ENCODE results near the gene TMEM151A.
"Not testable (repeated sequence)": the region's sequence is repeated elsewhere in the genome, so short reads cannot be mapped to it uniquely, and the experiment has no call there.

Gene TMEM151A

DNA sequence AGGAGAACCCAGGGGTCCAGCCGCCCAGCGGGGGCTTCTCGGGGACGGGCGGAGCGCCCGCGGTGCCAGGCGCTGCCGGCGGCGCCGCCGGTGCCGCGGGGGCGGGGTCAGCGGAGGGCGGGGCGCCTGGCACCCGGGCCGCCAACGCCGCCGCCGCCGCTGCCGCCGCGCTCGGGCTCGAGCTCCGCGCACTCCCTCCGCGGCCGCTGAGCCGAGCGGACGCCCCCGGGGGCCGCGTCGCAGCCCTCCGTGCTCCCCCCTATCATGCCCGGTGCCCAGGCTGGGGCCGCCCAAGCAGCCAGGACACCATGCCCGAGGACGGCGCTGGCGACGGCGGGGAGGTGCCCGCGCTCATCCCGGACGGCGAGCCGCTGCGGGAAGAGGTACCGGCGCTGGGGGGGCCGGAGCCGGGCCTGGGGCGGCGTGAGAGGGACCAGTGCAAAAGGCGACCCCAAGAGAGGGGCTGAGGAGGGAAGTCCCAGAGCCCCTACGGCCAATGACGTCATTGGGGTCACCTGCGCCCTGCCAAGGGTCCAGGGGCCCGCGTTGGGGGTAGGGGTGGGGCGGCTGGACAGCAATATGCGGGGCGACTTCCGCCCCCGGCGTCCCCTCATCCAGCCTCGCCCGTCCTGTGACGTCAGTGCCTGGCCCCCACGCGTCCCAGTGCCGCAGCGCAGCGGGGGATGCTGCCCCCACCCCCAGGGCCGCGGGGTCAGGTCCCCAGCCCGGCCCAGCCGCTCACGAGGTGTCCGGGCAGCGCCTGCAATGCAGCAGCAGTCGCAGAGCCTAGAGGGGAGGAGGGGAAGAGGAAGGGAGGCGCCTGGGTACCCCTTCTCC lies at the start of gene TMEM151A:
Gene TMEM151A, plus strand, starts transcription at position 189 of the 837 bp plus-strand sequence. Its CDS starts 120 bp downstream, at position 309.
- peak; percentile 88 for DNase-seq (ENCODE audit: low spot score)

DNA sequence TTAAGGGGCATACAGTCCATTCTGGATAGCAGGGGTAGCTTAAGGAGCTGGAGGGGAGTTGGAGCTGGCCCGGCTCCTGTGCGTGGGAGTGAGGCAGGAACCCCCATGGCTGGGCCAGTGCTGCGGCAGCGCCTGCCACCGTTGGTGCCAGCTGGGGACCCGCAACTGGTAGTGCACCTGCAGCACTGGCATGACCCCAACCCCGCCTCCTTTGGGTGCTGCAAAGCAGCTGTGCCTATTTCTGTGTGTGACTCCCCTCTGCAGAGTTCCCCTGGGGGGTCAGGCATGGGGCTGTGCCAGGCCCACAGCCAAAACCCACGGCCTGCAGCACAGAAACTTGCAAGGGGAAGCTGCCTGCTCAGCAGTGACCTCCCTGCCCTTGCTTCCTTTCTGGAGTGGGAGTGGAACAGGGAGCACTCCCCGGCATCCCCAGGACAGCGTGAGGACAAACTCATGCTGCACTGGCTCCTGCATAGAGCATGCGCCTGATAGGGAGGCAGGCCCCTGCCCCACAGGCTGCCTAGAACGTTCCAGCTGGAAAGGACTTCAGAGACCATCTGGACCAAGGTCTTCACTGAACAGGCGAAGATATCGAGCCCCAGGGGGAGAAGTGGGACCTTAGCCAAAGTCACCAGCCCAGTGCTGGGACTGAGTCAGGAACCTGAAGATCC lies 49.5 kb upstream of the TMEM151A start:
- DNase-seq (ENCODE audit: low spot score), result no peak

DNA sequence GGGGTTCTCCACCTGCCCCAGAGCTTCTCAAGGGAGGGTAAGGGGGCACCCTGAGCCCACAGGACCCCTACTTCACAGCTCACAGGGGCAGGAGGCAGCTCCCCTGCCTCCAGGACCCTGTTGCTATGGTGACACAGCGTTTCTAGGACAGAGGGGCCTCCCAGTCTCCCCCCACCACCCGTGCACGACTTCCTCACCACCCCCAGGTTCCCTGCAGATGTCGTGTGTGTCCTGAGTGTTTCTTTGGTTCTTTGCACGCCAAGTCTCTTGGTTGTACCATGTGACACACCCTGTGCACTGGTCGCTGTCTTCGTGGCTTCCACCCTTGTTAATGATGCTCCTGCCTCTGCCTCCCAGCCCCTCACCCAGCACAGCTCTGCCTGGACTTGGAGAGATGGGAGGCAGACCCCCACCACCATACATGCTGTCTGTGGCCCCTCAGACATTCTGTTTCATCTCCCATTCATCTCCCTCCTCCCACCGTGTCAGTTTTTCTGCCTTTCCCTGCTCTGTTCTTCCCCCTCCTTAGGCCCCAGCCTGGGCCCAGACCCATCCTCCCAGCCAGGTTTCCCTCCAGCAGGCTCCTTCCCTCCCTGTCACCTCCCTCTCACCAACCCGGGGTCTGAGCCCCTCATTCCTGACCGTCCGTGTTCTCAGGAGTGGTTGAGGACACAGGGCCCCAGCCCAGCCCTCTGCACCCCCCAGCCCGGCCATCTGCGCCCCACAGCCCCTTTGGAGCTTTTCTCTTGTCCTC lies 47.7 kb upstream of the TMEM151A start:
- no peak for DNase-seq (ENCODE audit: low spot score)

DNA sequence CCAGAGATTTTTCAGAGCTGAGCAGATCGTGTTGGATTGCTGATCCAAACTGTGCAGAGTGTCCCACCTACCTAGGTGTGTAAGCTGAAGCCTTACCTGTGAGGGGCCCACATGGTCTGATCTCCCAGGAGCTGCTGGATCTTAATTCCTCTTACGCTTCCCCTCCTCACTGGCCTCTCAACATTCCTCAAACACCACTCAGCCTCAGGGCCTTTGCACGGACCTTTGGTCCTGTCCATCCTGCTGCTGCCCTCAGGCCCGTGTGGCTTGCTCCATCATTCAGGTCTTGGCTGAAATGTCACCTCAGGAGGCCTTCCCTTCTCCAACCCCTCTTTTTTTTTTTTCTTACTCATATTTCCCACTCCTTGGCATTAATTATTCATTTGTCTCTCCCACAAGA lies 44.4 kb upstream of the TMEM151A start:
- no peak for DNase-seq (ENCODE audit: low spot score)

DNA sequence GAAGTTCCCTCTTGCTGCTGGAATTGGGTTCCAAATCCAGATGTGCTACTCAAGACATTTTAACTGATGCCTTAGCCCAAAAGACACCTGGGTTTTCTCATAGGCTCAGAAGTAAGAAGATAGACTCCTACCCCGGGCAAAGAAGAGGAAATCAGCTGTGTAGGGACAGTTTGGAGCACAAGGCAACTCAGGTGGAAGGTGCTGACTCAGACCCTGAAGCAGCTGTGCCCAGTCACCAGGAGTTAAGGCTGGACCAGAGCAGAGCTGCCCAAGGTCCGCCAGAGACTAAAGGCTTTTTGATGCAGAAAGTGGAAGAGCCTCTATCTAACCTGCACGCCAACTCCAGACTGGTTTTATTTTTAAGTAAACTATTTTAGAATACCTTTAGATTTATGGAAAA lies 43.9 kb upstream of the TMEM151A start:
- no peak for DNase-seq (ENCODE audit: low spot score)

DNA sequence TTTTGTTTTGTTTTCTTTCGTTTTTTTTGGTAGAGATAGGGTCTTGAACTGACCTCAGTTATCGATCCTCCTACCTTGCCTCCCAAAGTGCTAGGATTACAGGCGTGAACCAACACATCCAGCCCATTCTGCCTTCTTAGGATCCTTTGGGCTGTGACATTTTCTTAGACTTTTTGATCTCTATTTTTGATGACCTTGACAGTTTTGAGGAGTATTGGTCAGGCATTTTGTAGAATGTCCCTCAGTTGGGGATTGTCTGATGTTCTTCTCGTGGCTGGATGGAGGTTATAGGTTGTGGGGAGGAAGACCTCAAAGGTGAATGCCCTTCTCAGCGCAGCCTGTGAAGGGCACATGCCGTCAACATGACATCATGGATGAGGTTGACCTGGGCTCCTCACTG lies 42.8 kb upstream of the TMEM151A start:
- DNase-seq (ENCODE audit: low spot score), result no peak

DNA sequence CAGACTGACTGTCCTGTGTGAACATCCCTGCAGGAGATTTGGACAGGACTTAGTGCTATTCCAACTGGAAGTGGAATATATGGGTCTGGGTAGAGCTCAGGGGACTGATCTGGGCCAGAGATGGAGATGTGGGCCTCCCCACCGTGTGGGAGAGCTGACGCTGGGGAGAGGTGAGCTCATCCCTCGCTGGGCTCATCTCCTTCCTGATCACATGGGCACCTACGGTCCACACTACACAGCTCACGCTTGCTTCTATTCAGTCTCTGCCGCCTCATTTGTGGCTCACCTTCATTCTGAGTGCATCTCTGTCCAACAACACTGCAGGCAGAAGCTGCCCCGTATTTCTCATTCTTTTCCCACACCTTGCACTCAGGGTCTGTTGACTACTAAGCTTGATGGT lies 39.9 kb upstream of the TMEM151A start:
- DNase-seq (ENCODE audit: low spot score), result no peak

DNA sequence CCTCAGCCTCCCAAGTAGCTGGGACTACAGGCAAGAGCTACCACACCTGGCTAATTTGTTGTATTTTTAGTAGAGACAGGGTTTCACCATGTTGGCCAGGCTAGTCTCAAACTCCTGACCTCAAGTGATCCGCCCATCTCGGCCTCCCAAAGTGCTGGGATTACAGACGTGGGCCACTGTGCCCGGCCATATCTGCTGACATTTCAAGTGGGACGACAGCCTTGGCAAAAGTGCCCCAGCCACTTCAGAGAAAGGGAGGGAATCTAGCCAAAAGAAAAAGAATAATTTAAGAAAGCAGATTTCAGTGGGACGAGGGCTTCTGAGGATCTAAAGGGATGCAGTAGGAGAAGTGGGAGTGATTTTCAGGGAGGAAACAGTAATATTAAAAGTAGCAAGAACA lies 38.6 kb upstream of the TMEM151A start:
- not testable (repeated sequence) for DNase-seq (ENCODE audit: low spot score)

DNA sequence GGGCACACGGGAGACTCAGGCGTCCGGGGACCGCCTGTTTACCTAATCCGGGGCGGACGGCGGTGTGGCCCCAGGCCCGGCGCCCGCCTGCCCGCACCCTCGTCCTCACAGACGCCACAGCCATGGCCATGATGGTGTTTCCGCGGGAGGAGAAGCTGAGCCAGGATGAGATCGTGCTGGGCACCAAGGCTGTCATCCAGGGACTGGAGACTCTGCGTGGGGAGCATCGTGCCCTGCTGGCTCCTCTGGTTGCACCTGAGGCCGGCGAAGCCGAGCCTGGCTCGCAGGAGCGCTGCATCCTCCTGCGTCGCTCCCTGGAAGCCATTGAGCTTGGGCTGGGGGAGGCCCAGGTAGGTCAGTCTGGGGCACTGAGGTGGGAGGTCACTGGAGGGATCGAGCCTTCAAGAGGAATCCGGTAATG lies 33.2 kb upstream of the TMEM151A start:
- DNase-seq (ENCODE audit: low spot score), result no peak

DNA sequence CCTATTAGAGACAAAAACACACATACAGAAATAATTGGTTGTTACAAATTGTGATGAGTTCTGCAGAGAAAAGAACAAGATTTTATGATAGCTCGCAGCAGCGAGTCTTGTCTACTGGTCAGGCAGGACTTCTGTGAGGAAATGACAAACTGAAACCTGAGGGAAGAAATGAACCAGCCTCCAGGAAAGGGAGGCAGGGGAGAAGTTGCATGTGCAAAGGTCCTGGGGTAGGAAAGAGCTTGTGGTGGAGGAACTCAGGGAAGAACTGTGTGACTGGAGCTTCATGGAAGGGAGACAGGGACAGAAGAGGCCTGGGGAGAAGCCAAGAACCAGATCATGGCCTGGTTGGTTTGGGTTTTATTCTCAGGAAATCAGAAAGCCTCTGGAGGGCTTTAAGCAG lies 32.5 kb upstream of the TMEM151A start:
- DNase-seq (ENCODE audit: low spot score), result no peak

DNA sequence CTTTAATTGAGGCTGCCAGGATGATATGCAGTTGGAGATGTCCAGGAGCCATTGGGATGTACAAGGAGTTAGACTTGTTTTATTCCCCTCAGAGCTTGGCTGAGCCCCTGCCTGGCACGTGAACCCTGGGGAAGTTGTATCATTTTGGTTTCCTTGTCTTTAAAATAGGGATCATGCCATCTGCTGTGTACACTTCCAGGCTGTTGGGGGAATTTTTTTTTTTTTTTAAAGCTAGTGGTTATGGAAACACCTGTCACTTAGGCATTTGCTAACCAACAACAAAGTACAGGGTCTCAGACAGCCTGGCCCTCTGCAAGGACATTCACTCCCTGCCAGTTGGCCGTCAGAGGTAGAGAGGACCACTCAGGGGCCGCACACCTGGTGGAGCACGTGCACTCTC lies 31.7 kb upstream of the TMEM151A start:
- no peak for DNase-seq (ENCODE audit: low spot score)

DNA sequence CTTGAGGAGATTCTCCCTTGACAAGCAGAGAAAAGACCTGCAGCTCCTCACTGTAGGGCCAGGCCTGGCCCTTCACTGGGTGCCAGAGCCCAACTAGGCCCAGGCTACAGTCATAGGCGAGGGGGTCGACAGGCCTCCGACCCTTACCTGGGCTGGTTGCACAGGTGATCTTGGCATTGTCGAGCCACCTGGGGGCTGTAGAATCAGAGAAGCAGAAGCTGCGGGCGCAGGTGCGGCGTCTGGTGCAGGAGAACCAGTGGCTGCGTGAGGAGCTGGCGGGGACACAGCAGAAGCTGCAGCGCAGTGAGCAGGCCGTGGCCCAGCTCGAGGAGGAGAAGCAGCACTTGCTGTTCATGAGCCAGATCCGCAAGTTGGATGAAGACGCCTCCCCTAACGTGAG lies 30.1 kb upstream of the TMEM151A start:
- no peak for DNase-seq (ENCODE audit: low spot score)

DNA sequence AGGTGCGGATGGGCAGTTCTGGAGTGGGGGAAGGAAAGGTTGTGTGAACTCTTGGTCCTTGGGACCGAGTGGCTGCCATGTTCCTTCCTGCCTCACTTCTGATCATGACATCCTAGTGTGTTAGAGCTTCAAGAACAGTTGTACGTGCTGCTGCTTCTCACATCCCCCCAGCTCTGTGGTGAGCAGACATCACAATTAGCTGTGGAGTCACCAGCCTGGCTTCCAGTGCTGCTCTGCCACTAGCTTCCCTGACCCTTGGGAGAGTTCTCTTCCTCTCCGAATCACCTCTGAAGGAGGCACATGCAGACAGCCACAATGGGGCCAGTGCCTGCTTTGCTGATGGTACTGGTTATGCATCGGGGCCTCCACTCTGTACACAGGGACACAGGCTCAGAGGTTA lies 29.5 kb upstream of the TMEM151A start:
- no peak for DNase-seq (ENCODE audit: low spot score)

DNA sequence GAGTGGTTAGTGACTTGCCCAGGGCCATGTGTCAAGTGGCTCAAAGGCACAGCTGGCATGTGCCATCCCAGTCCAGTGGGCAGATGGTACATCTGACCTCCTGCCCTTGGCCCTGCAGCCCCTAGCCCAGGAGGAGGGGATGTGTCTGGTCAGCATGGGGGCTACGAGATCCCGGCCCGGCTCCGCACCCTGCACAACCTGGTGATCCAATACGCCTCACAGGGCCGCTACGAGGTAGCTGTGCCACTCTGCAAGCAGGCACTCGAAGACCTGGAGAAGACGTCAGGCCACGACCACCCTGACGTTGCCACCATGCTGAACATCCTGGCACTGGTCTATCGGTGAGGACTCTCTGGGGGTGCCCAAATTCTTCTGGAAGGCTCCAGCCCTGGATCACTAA lies 29.0 kb upstream of the TMEM151A start:
- no peak for DNase-seq (ENCODE audit: low spot score)

DNA sequence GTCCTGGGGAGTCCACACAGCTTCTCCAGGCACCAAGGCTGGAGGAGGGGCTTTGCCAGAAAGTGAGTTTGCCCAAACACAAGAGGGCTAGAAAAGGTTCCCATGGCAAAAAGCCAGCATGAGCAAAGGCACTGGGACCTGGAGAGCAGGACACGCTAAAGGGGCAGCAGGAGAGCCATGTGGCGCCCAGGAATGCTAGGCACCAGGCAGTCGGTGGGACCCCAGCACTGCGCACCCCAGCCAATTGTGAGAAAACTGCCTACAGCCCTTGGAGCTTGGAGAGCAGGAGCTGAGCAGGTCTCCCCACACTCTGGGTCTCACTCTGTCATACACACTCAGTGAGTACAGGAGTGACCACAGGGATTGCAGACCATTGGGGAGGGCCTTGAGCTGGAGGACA lies 28.5 kb upstream of the TMEM151A start:
- DNase-seq (ENCODE audit: low spot score), result no peak

DNA sequence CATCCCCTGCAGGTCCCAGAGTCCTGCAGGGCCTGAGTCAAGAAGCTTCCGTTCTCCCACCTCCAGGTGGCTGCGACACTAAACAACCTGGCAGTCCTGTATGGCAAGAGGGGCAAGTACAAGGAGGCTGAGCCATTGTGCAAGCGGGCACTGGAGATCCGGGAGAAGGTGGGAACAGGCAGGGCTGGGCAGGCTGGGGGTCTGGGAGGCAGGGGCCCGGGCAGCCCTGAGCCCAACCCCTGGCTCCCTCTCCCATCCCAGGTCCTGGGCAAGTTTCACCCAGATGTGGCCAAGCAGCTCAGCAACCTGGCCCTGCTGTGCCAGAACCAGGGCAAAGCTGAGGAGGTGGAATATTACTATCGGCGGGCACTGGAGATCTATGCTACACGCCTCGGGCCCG lies 27.9 kb upstream of the TMEM151A start:
- no peak for DNase-seq (ENCODE audit: low spot score)

DNA sequence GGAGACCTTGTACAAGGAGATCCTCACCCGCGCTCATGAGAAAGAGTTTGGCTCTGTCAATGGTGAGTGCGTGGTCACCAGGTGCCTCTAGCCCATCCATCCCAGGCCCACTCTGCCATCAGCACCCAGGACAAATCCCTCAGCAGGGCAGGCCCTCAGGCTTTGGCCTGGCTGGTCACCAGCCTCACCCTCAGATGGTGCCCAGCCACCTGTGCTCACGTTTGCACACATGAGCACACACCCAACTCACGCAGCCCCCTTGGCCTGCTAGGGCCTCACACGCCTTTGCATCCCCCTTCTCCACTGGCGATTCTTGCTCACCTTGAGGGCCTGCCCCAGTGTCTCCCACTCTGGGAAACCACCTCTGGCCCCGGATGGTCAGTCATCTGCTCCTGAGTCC lies 27.3 kb upstream of the TMEM151A start:
- DNase-seq (ENCODE audit: low spot score), result no peak

DNA sequence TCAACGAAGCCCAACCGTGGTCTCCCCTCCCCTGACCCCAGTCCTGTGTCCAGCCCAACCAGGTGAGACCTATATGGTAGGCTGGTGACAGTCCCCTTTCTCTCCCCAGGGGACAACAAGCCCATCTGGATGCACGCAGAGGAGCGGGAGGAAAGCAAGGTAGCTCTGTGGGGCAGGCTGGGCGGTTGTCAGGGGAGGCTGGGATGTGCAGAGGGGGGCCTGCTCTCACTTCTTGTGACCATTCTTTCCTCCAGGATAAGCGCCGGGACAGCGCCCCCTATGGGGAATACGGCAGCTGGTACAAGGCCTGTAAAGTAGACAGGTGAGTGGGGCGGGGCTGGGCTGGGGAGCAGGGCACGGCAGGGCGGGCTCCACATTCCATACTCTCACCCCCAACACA lies 26.8 kb upstream of the TMEM151A start:
- no peak for DNase-seq (ENCODE audit: low spot score)

DNA sequence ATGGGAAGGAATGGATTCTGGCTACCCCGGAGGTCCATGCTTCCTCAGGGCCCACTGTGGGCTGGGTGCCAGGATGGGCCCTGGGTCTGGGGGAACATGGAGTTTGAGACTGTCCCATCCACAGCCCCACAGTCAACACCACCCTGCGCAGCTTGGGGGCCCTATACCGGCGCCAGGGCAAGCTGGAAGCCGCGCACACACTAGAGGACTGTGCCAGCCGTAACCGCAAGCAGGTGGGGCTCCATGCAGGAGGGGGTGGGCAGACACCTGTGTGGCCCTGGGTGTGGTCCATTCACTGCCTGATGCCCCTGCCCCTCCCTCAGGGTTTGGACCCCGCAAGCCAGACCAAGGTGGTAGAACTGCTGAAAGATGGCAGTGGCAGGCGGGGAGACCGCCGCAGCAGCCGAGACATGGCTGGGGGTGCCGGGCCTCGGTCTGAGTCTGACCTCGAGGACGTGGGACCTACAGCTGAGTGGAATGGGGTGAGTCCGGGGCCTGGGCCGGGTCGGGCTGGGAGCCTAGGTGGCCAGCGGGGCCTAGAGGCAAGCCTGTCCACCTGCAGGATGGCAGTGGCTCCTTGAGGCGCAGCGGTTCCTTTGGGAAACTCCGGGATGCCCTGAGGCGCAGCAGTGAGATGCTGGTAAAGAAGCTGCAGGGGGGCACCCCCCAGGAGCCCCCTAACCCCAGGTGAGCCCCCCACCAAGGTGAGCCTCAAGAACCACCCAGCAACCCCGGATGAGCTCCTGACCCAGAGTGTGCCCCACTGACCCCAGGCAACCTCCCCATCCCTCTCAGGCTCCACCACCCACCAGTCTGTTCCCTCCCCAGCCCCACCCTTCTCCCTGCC lies 25.9 kb upstream of the TMEM151A start:
- no peak for DNase-seq (ENCODE audit: low spot score)

DNA sequence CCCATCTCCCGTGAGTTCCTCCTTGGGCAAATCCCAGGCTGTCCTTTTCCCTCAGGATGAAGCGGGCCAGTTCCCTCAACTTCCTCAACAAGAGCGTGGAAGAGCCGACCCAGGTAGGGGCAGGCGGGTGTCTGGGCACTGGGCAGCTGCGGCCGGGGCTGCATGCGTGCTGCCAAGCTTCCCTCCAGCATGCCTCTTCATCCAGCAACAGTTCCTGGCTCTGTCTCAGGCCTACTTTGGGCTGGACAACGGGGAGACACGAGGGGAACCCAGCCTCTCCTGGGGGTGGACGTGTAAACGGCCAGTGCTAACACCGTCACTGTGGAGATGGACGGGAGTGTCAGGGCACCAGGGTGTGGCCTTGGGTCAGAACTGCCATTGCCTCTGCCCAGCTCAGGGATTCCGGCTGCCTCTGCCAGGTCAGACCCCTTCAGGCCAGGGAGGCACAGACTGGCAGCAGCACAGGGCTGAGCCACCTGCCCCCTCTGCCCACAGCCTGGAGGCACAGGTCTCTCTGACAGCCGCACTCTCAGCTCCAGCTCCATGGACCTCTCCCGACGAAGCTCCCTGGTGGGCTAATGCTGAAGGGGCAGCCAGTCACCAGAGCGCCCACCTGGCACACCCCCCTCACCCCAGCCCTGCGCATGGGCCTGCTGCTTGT lies 25.2 kb upstream of the TMEM151A start:
- no peak for DNase-seq (ENCODE audit: low spot score)

DNA sequence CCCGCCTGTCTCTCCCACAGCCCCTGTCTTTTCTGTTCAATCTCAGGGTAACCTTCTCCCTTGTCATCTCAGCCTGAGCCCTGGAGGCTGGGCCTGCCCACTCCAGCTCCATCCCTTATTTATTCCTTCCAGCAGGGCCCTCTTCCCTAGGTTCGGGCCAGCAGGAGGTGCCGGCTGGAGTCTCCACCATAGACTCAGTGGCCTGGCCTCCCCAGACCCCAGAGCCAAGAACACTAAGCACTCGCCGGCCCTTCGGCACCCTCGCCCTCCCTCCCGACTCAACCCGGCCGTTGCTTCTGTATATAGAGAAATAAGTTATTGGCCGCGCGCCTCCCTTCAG lies 24.7 kb upstream of the TMEM151A start:
- no peak for DNase-seq (ENCODE audit: low spot score)
